Cardiac fibroblast (primary cell): ENCODE data around the gene CLCN6.

Experiments
- DNase-seq, 2 donors: peaks; one replicate each; pipeline versions ENCODE4 v3.0.0 to v3.0.0-alpha.2; 2010; ENCODE audit warnings: low read depth in 2 of 2
- H3K4me3 ChIP-seq, 2 donors: replicated peaks in 1 of 2; 1 replicate in 1 of 2; 2 replicates in 1 of 2; pipeline ENCODE4 v1.5.1; 2011; ENCODE audit warnings: low read depth in 2 of 2, low read length in 2 of 2, mild to moderate bottlenecking in 2 of 2, moderate library complexity in 1 of 2
- CTCF ChIP-seq: IDR thresholded peaks from one replicate; pipeline ENCODE4 v1.5.1; 2011; ENCODE audit warnings: low read depth, mild to moderate bottlenecking, low read length, inconsistent platforms

Gene CLCN6

GRCh38 chr1:11825131-11825530 lies 19.1 kb downstream of the CLCN6 start:
- TF ChIP-seq CTCF = no peak

GRCh38 chr1:11826946-11827345 lies 21.0 kb downstream of the CLCN6 start:
- no peak overlapping the region for H3K4me3 ChIP-seq
- no peak for TF ChIP-seq CTCF
- DNase-seq = no peak

More at GRCh38 chr1:11825131-11825530, 19.1 kb downstream of the CLCN6 start:
- no peak overlapping the region for H3K4me3 ChIP-seq
- DNase-seq = no peak

GRCh38 chr1:11828511-11828910 lies 22.5 kb downstream of the CLCN6 start:
- TF ChIP-seq CTCF = no peak
- no peak overlapping the region for H3K4me3 ChIP-seq
- DNase-seq = no peak

- no peak overlapping the region for H3K4me3 ChIP-seq
- no peak for TF ChIP-seq CTCF
- DNase-seq = no peak
Measured at GRCh38 chr1:11831945-11832725, 26.1 kb downstream of the CLCN6 start.

- H3K4me3 ChIP-seq = no peak overlapping the region
- no peak for TF ChIP-seq CTCF
- no peak for DNase-seq
Measured at GRCh38 chr1:11833497-11833896, 27.5 kb downstream of the CLCN6 start.

- no peak for TF ChIP-seq CTCF
- H3K4me3 ChIP-seq = no peak overlapping the region
- no peak for DNase-seq
Measured at GRCh38 chr1:11833900-11834299, 27.9 kb downstream of the CLCN6 start.
